Measurements from ENCODE around the gene PCDHA1. TPM values are rescaled to one million over a fixed set of nuclear protein-coding genes. Genes with fewer than 3 reads are reported as not detected.

PCDHA1 gene
- total RNA-seq, 1 donor from 2014 or later: not detected

GRCh38 chr5:140966293-140967225, 180.6 kb downstream of the PCDHA1 start, which contains the start of gene PCDHAC2:
PCDHAC2 (plus strand) TSS chr5:140966476; CDS start chr5:140966767, 291 bp downstream.
- ATAC-seq (peak; percentile 48), DNase-seq (ENCODE audit: missing footprints) (peak; percentile 67)
- intact Hi-C loops (cut with DNase I): no loop called here

GRCh38 chr5:140967226-140967893, 181.4 kb downstream of the PCDHA1 start:
- DNase-seq (ENCODE audit: missing footprints): no peak
- intact Hi-C loops (cut with DNase I): no loop called here
- no peak for ATAC-seq

- DNase-seq (ENCODE audit: missing footprints) (no peak), ATAC-seq (no peak)
- intact Hi-C loops (cut with DNase I): no loop called here
Measured at GRCh38 chr5:140969880-140970279, 183.9 kb downstream of the PCDHA1 start.

DNA sequence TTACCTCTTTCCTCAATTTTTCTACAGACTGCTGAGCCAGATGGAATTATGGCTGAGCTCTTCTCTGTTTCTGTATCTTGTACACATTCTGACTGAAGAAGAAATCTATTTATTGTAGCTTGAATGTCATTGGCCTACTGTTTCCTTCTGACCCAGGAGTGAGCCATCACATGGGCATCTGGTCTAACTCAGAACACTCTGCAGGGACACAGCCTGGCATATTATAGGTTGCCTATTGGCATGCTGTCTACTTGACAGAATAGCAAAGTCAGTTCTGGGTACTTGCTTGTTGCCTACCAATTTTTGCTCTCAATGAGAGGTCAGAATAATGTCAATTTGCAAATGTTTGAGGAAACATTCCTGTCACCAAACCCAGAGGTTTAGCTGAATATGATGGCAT, 187.6 kb downstream of the PCDHA1 start:
- ATAC-seq (no peak), DNase-seq (ENCODE audit: missing footprints) (no peak)
- intact Hi-C loops (cut with DNase I): no loop called here

DNA sequence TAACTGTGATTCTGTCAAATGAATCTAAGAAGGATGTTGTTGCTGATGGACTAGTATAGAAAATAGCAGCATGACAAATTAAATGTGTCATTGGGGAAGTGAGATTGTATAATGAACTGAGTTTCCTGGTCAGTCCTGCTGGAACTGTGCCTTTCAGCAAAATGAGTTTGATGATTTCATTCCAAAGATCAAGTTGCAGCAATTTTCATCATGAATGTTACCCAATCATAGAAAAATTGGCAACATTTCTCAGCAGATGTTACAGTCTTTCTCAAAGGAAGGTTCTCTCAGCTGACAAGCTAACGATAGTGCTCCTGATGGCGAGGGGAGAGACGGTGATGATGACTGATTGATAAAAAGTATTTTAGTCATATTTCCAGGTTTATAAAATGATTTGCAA, 191.1 kb downstream of the PCDHA1 start:
- ATAC-seq (no peak), DNase-seq (ENCODE audit: missing footprints) (no peak)
- intact Hi-C loops (cut with DNase I): no loop called here

- DNase-seq (ENCODE audit: missing footprints): no peak
- intact Hi-C loops (cut with DNase I): no loop called here
- no peak for ATAC-seq
Measured at GRCh38 chr5:140978260-140978659, 192.3 kb downstream of the PCDHA1 start.

- DNase-seq (ENCODE audit: missing footprints) (no peak), ATAC-seq (no peak)
- intact Hi-C loops (cut with DNase I): no loop called here
Measured at GRCh38 chr5:140978983-140979382, 193.0 kb downstream of the PCDHA1 start.

- DNase-seq (ENCODE audit: missing footprints) (no peak), ATAC-seq (no peak)
- intact Hi-C loops (cut with DNase I): no loop called here
Measured at GRCh38 chr5:140982083-140982716, 196.3 kb downstream of the PCDHA1 start.

DNA sequence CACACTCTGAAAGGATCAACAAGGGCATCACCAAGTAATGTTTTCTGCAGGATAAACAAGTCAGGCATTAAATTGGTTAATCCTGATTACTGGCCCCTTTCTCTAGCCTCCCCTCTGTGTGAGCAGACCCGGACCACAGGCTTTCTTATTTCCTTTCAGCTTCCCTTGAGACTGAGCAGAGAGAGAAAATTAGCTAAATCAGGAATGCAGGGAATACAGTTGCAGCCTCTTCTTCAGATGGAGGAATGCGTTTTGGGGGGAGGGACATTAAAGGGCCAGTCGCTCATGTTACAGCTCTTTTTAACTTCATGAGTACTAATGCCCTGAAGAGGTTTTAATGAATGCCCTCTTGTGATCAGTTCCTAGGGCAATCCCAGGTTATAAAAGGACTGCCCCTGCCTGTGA, 200.2 kb downstream of the PCDHA1 start:
- DNase-seq (ENCODE audit: missing footprints) (no peak), ATAC-seq (no peak)
- intact Hi-C loops (cut with DNase I): no loop called here

DNA sequence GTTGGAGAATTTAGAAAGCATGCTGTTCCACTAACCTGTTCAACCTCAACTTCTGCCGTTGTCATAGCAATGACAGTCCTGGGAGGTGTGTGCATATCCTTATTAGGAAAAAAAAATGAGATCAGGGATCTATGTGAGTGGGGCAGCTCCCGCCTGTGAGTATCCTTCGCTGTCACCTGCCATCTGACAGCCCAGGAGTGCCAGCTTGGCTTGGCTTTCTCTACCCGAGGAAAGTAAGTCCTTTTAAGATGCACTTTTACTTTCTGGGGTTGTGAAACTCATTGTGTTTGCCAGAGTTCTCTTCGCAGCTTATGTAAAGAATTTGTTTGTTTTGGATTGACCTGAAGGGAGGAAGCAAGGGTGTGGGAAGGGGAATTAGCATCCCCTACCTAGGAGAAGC, 202.2 kb downstream of the PCDHA1 start:
- intact Hi-C loops (cut with DNase I): no loop called here
- no peak for ATAC-seq
- no peak for DNase-seq (ENCODE audit: missing footprints)

DNA sequence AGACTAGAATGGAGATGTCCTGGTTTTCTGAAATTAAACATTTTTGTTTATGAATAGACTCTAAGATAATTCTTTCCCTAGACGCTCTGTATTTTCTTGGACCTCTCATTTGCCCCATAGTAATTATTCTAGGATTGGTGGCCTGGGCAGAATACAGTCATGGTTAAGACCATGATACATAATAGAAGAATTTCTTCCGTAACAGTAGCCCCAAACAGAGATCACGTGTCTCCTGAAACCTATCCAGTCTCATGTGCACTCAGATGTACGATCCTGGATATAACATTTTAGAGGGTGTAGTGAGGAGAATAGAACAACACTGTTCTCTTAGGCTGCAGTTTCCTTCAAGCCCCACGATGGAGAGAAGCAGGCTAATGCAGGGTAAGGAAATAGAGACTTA, 202.7 kb downstream of the PCDHA1 start:
- intact Hi-C loops (cut with DNase I): no loop called here
- ATAC-seq (no peak), DNase-seq (ENCODE audit: missing footprints) (no peak)

GRCh38 chr5:140989254-140990020, 203.5 kb downstream of the PCDHA1 start:
- DNase-seq (ENCODE audit: missing footprints) (no peak), ATAC-seq (no peak)
- intact Hi-C loops (cut with DNase I): no loop called here

DNA sequence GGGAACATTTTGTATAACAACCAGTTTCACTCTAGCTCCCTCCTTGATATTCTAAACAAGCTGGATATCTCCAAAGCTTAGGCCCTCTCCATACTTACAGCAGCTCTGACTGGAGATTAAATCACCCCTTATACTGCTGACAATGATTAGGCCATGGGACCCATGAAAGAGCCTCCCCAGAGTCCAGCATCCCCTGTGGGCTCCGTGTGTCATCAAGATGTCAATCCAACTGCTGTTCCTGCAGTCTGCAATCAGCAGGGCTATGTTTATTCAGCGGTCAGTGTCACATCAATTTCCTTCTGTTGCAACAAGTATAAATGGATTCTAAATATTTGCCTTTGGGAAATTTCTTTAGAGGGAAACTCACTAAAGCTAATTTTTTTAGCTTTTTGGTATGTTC, 206.9 kb downstream of the PCDHA1 start:
- intact Hi-C loops (cut with DNase I): no loop called here
- ATAC-seq: no peak
- DNase-seq (ENCODE audit: missing footprints): no peak

DNA sequence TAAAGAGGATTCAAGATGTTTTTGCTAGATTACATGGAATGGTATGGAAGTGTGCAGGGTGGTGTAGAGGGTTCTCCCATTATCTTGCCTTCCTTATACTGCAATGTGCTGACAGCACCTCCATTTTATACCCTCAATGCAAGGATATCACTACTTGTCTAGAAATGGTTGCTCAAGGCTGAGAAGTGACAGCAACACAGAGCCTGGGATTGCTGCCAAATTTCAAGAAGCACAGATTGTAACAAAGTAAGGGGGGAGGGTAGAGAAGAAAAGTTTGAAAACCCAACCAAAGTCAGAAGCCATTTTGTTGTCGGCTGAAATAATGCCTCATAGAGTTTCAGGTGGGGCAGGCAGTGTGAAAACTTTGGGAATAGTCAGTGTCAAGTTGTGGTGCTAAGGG, 210.1 kb downstream of the PCDHA1 start:
- ATAC-seq (no peak), DNase-seq (ENCODE audit: missing footprints) (no peak)
- intact Hi-C loops (cut with DNase I): no loop called here

DNA sequence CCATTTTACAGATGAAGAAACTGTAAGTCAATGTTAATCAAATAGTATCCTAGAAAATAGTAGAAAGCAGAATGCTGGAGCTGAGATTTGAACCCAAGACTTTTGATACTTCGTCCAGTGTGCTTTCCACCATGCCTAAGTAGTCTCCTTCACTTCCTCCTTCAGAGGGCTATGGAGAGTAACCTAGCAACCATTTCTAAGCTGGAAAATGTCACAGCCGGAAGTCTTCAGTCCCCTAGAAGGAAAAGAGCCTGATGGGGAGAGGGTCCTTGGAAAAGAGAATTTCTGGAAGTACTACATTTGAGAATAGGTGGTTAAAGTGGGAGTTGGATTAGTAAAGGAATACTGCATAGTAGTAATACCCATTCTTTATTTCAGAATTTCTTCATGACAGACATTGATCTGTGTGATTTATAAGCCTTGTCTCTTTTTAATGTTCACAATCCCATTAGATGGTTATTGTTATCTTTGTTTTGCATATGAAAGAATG, 213.0 kb downstream of the PCDHA1 start:
- intact Hi-C loops (cut with DNase I): no loop called here
- DNase-seq (ENCODE audit: missing footprints): no peak
- no peak for ATAC-seq

GRCh38 chr5:141001446-141001843, 215.5 kb downstream of the PCDHA1 start:
- intact Hi-C loops (cut with DNase I): no loop called here
- ATAC-seq (no peak), DNase-seq (ENCODE audit: missing footprints) (no peak)

DNA sequence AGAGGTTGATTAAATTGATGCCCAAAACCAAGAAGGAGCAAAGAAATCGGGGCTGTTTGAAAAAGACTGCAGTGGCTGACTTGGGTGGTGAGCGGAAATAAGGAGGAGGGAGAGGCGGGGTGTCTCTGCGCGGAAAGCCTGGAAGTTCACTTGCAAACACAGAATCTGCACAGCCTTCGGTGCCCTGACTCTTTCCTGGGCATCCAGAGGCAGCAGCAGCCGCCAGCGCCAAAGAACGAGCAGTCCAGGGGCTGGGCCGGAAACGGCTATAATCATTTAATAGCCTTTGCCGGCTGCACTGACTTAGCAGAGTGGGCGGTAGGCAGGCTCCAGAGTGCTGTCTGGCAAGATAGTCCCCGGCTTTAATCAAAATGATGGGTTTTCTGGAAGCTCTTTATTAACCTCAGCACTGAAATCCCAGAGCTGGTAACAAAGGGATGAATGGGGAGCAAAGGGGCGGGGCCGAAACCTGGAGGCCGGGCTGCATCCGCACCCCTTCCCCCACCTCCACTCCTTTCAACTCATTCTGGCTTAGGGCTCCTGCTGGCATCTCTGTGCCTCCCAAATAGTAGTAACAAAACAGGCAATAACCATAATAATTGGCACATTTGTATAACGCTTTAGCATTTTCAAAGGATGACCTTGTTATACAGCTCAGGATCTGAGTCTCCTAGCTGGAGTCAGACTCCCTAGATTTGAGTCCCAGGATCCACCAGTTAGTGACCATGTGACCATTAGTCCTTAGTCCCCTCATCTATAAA, 216.1 kb downstream of the PCDHA1 start:
- ATAC-seq (no peak), DNase-seq (ENCODE audit: missing footprints) (no peak)
- intact Hi-C loops (cut with DNase I): no loop called here

- DNase-seq (ENCODE audit: missing footprints) (no peak), ATAC-seq (no peak)
- intact Hi-C loops (cut with DNase I): no loop called here
Measured at GRCh38 chr5:141002605-141002965, 216.6 kb downstream of the PCDHA1 start.

All from Right ventricle myocardium inferior (tissue), 1 donor.